Measurements from ENCODE around the gene SEC14L1.
A peak's percentile ranks its signal among the peaks of the same experiment; 100 is the strongest.

The SEC14L1 gene

DNA sequence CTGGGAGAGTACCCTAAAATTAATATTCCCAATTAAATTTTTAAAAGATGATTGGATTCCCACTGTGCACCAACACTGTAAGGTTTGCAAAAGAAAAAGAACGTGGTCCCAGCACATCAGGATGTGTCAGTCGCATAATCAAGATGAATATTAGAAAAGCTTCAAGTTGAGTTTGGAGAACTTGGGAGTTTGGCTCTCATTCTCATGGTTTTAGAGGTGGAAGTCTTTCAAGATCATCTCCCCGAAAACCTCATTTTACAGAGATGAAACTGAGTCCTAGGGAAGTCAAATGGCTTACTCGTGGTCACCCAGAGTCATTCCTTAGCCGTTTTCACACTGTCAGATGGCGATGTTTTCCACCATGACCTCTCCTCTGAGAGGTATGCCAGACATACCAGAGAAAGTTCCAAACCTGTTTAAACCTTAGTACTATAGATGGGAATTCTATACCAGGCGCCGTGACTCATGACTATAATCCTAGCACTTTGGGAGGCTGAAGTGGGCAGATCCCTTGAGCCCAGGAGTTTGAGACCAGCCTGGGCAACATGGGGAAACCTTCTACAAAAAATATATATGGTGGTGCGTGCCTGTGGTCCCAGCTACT lies 1.2 kb downstream of the SEC14L1 start:
- H3K4me3 ChIP-seq (ENCODE audit: low read length) = peak overlapping the region; percentile 81
- TF ChIP-seq CTCF (conservative IDR thresholded peaks at IDR 0.05; ENCODE audit: low read length) = no peak
- DNase-seq (ENCODE audit: low read depth) = no peak

DNA sequence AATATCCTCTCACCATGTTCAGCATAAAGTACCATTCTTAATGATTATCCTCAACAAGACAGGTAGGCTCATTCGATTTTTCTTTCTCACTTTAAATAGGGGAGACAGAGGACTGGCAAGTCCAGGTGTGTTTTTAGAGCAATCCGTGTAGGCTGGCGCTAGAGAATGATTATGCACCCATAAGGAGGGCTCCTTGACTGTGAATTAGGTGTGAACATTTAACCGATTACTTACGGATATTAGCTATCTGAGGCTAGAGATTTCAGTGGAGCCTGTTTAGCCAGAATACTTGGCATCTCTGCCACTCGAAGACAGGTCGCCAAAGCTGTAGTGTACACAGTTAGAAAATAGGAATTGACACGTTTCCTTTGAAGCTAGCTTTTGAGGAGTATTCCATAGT lies 1.9 kb downstream of the SEC14L1 start:
- no peak for TF ChIP-seq CTCF (conservative IDR thresholded peaks at IDR 0.05; ENCODE audit: low read length)
- DNase-seq (ENCODE audit: low read depth) = no peak
- H3K4me3 ChIP-seq (ENCODE audit: low read length) = no peak overlapping the region

GRCh38 chr17:77143306-77143705 lies 2.5 kb downstream of the SEC14L1 start:
- no peak for TF ChIP-seq CTCF (conservative IDR thresholded peaks at IDR 0.05; ENCODE audit: low read length)
- H3K4me3 ChIP-seq (ENCODE audit: low read length) = no peak overlapping the region
- no peak for DNase-seq (ENCODE audit: low read depth)

DNA sequence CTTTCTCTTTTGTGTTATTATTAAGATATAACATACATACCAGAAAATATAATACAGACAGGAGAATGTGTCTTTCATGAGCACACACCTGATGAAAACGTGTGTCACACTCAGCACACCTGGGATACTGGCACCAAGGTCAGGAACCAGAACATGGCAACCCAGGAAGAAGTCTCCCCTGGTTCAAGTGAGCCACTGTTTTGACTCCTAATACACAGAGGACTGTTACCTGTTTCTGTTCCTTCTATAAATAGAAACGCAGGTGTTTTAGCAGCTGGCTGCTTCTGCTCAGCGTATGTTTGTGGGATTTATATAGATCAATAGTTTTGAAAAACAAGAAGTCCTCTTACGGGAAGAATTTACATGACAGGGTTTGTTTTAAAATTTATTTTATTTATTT lies 3.5 kb downstream of the SEC14L1 start:
- H3K4me3 ChIP-seq (ENCODE audit: low read length) = no peak overlapping the region
- DNase-seq (ENCODE audit: low read depth) = no peak

GRCh38 chr17:77145224-77145611 lies 4.4 kb downstream of the SEC14L1 start:
- no peak for DNase-seq (ENCODE audit: low read depth)
- no peak for TF ChIP-seq CTCF (conservative IDR thresholded peaks at IDR 0.05; ENCODE audit: low read length)
- H3K4me3 ChIP-seq (ENCODE audit: low read length) = no peak overlapping the region

More for the DNA sequence above, 3.5 kb downstream of the SEC14L1 start:
- TF ChIP-seq CTCF (conservative IDR thresholded peaks at IDR 0.05; ENCODE audit: low read length) = no peak

GRCh38 chr17:77145612-77146245 lies 5.0 kb downstream of the SEC14L1 start:
- H3K4me3 ChIP-seq (ENCODE audit: low read length) = peak overlapping the region; percentile 20
- peak; percentile 92 for DNase-seq (ENCODE audit: low read depth)

More at GRCh38 chr17:77145612-77146245, 5.0 kb downstream of the SEC14L1 start:
- TF ChIP-seq CTCF (conservative IDR thresholded peaks at IDR 0.05; ENCODE audit: low read length) = peak; percentile 53

Measured in AG10803 (cell line).